SKM-1 treated with dmso at 0.1 percent for 144 hours (cell line): ENCODE results near the gene CCDC186.

Experiments used
- DNase-seq: peaks from one replicate; lab custom pipeline; 2025; ENCODE audit not compliant: unreplicated experiment; lab: John Stamatoyannopoulos, UW

Gene CCDC186

DNA sequence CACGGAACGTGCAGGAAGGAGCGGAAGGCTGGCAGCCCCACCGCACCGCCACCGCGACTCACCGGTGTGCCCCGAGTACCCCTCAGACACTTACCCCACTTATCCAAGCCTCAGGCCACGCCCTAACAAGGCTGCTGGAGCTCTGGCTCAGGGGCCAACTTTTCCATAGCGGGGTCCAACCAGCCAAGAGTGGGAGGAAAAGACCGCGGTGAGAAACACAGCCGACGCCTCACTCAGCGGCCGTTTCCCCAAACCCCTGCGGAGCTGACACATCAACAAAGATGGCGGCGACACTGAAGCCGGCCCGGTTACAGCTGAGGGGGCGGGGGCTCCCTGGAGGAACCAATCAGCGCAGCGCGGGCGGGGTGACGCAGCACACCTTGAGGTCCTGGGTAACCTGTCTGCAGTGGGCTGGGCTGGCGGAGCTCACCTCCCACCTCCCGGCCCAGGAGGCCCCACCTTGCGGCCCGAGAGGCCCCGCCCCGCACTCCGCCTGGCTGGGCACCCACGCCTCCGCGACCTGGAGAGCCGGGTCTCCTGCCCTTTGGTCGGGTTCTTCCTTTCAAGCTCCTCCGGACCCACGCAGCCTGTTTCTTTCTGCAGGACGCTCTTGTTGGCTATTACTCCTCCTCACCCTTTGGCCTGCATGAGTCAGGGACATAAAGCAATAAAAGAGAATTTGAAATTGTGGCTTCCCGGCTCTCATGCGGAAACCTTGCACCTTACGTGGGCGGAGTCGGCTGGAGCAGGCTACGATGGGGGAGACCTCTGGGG lies at the start of gene CCDC186:
CCDC186 (minus strand) TSS at position 283 of the 774 bp plus-strand sequence. CDS start 10,935 bp downstream, outside the sequence.
- peak; percentile 89 for DNase-seq

DNA sequence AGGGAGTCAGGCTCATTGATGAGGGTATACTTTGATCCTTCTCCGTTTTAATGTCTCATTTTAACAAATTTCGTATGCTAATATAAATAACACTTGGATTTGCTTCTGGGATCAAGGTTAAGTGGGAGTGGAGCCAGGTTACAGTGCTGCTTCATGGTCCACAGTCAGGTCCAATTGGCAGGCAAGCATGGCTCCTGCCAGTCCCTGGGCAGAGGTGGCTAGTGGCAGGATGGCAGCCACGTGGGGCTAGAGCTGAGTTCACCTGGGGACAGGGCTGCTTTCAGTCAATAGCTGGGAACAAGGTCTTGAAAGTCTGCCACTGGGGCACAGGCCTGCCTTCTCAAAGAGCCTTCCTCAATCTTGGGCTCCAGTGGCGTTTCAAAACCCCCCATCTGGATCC lies 49.1 kb upstream of the CCDC186 start:
- no peak for DNase-seq

DNA sequence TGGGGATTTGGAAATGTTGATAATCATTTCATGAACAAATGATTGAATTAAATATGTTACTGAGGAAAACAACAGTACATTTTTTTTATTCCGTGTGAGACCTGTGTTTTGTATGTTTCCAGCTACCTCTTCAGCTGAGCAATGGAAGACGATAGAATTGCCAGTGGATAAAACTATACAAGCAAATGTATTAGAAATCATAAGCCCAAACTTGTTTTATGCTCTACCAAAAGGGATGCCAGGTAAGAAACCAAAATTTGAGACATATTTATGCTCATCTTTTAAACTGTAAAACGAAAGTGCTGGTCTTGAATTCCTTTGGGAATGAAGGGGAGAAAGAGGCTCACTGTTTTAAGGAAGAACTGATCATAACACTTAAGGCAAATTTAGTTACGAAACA lies 47.2 kb upstream of the CCDC186 start:
- no peak for DNase-seq

DNA sequence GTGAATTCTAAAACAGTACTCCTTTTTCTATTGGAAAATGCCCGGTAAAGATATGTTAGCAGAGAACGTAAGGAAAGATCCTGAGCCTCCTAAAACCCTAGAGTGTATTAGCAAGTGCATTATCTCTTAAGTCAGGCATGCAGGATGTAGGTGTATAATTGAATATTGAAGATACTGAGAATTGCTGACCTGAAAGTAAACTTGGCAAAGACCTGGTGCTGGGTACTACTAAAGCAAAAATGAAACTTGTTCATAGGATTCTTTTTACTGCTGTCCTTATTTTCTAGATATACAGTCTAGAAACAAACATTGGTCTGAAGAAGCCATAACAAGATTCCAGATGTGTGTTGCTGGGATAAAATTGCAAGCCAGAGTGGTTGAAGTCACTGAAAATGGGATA lies 46.3 kb upstream of the CCDC186 start:
- DNase-seq = no peak

DNA sequence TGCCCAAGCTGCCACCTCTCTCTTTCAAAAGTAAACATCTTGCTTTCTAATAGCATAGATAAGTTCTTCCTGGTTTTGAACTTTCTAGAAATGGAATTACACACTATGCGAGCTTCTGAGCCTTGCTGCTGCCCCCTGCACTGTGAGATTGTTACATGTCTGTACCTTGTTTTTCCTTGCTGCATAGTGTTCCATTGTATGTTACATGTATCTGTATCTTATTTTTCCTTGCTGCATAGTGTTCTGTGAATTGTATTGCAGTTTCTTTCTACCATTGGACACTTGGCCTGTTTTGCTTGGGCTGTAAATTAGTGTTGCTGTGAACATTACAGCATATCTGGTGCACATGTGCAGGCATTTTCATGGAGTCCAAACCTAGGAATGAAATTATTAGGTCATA lies 41.0 kb upstream of the CCDC186 start:
- DNase-seq = no peak

DNA sequence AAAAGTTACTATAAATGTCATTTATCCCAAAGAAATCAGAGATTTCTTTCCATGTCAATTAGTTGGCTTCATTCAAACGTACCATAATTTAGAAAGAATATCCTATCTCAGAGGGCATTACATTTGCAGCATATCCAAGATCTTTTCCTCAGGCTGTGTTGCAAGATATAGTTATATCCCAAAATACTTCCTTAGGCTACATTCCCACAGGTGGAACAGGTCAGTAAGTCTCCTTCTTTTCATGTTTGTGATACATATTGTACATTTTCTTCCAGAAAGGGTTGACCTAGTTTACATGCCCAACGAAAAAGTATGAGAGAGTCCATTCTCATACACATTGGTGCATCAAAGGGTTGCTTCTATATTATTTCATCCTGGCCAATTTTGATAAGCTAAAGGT lies 38.1 kb upstream of the CCDC186 start:
- no peak for DNase-seq

DNA sequence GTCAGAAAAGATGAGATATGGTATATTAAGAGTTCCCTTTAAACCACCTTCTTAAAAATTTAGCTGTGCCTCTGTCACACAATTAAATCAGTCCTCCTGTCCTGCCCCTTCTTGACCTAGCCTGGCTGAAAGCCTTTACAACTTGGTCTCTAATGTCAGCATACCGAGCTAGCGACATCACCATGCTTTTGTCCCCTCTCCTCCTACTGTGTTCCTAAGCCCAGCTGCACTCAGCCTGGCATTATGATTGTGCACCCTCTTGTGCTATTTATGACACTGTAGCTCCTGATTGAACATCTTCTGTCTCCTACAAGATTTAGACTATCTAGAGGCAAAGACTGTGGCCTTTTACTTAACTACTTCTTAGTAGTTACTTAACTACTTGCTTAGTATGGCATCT lies 34.3 kb upstream of the CCDC186 start:
- no peak for DNase-seq

DNA sequence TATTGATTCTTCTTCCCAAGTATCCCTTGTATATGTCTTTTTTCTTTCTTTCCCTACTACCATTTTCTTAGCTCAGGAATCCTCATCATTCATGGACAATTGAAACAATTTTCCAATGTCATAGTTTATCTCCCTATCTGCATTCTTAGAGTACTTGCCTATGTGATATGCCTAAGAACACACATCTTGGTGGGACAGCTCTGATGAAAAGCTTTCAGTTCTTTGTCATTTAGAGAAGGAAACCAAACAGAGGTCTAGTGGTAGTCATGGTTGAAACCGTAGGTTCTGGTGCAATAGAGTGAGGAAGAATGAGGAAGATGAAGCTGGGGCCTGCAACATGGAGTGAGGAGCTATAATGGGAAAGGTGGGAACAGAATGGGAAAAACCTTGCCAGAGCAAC lies 33.3 kb upstream of the CCDC186 start:
- peak; percentile 44 for DNase-seq

DNA sequence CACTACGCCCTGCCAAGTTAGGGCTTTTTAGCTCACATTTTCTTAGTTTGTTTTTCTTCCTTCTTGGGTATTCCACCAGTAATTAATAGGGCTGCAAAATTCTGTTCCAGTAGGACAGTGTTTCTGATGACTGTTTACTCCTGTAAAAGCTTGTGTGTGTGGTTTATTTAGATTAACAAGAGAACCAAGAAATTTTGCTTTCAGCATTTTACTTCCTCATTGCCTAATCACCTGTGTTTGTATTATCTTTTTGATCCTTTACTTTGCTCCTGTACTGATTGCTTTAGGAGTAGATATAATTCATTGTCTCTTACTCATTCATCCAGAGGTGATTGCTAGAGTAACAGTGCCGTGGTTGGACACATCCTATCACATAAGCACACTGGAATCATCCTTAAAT lies 32.9 kb upstream of the CCDC186 start:
- no peak for DNase-seq

DNA sequence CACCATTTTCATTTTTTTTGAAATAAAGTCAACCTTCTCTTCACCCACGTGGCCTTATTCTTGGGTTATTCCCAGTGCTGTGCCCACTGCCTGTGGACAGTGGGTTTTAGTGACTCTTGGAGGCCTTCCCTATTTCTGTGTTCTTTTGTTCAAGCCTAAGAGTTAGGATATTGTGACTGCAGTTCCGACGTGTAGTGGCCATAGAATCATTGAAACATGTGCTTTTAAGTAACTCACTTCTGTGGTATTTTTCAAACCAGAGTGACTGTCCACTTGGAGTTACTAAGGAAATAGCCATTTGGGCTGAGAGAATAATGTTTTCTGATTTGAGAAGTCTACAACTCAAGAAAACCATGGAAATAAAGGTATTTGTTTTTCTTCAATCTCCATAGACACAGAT lies 28.8 kb upstream of the CCDC186 start:
- no peak for DNase-seq

DNA sequence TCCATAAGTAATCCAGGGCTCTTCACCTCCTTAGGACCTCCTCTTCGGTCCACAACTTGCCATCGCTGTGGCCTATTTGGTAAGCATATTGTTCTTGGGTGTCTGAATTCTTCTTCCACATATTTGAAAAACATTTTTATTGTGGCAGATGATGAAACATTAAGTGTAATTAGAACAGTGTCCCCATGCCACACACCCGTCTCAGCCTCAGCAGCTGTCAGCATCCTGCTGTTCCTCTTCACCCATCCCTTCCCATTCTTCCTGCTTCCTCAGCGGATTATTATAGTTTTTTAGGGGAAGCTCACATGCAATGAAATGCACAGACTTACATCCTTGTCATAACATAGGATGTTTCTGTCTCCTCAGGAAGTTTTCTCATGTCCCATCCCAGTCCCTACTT lies 25.2 kb upstream of the CCDC186 start:
- DNase-seq = no peak

DNA sequence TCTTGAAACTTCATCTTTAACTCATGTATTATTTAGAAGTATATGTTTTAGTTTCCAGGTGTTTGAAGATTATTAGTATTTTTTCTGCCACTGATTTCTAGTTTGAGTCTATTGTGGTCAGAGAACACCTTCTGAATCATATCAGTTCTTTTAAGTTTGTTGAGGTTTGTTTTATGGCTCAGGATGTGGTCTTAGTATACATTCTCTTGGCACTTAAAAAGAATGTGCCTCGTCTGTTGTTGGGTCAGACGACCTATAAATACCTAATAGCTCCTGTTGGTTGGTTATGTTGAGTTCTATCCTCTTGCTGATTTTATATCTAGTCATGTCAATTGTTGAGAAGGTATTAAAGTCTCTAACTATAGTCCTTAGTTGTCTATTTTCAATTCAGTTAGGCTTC lies 21.1 kb upstream of the CCDC186 start:
- DNase-seq = no peak

DNA sequence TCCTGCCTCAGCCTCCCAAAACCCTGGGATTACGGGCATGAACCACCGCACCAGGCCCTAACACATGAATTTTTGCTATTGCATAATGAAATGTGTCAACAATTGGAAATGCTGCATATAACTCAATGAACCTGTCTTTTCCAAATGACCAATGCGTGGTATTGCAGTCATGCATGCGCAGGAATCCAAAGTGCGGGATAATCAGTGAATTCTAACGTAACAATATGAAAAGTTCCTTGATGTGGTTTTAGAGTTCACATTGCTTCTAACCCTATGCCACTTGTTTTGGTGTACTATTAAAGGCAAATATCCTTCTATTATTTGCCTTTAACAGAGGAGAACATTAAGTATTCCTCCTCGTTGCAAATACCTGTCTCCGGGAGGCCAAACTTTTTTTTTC lies 15.7 kb upstream of the CCDC186 start:
- no peak for DNase-seq

DNA sequence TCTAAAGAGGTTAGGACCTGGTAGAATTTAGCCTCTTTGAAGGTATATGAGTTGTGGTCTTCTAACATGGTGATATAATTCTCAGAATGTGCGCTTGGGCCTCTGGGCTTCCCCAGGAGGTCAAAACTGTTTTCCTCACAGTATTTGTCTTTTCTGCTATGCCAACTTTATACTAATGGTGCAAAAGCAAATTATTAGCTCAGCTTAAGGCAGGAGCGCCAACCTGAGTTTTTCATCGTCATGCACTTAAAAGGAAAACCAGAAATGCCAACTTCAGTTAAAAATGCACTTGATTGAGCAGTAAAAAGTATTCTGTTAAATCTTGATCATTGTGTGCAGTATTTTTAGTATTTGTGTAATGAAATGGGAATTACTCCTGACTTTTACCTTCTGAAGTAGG lies 14.9 kb upstream of the CCDC186 start:
- DNase-seq = no peak

DNA sequence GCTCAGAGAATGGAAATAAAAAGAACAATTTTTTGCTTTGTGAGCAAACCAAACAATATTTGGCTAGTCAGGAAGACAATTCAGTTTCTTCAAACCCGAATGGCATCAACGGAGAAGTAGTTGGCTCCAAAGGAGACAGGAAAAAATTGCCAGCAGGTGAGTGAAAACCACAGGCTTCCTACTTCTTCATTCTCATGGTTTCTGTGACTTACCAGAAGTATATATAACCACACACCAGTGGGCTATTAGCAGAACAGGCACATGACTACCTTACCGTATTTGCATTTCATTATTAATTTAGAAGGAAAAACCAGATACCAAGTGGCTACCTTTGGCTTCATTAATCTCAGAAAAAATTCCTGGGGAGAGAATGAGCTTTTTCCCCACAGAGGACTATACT lies 14.0 kb upstream of the CCDC186 start:
- DNase-seq = no peak

DNA sequence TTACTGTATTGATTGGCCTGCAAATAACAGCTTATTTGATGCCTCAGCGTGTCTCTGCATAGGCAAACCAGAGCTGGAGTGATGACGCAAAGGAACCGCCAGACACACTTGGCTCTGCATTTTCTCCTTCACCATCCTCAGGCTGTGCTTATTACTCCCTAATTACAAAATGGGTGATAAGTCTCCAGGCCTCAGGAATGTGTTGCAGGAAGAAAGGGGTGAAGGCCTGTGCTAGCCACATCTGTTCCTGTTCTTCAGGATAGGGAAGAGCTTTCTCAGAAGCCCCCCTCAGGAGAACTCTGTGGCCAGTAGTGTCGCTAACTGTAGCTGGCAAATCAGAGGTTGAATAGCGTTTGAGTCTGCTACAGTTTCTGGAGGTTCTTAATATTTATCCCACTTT lies 10.3 kb upstream of the CCDC186 start:
- no peak for DNase-seq

DNA sequence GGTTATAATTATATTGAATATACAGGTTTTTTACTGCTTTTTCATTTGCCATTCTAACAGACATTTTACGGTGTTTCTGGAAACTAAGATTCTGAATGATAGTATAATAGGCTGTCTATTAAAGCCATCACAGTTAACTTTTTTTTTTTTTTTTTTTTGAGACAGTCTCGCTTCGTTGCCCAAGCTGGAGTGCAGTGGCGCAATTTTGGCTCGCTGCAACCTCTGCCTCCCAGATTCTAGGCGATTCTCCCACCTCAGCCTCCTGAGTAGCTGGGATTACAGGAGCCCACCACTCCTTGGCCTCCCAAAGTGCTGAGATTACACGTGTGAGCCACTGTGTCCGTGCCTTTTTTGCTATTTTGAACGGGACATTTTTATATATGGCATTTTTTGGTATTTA lies 9.6 kb upstream of the CCDC186 start:
- DNase-seq = no peak

DNA sequence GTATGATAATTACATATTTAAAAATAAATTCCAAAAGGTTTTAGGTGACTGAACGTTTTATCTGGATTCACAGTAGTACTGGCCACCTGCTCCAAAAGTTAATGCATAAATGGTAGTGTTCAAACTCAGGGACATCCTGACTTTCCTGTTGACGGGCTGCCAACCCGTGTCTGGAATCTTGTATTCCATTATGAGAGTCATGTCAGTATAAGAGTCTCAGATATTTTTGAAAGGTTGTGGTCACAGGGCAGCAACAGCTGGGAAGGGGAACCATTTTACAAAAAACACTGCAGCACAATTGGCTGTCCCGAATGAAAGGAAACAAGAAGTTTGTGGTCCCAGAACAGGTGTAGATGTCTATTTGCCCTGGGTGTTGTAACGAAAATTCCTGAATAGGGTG lies 8.0 kb upstream of the CCDC186 start:
- DNase-seq = no peak

DNA sequence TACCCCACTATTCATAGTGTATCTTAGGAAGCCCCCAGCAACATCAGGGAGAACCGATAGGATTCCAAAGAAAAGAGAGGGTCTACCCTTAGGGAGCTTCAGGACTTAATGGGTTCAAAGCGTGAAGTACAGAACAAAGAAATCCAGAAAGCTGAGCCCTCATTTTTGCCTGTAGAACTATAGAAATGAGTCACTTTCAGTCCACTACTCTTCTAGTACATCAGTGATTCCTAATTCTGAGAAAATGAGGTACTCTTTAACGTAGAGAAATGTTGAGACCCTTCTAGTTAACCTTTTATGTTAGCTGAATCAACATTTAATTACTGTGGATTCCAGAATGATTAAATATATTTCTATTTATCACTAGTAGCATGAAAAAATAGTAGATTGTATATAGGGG lies 6.9 kb upstream of the CCDC186 start:
- no peak for DNase-seq

DNA sequence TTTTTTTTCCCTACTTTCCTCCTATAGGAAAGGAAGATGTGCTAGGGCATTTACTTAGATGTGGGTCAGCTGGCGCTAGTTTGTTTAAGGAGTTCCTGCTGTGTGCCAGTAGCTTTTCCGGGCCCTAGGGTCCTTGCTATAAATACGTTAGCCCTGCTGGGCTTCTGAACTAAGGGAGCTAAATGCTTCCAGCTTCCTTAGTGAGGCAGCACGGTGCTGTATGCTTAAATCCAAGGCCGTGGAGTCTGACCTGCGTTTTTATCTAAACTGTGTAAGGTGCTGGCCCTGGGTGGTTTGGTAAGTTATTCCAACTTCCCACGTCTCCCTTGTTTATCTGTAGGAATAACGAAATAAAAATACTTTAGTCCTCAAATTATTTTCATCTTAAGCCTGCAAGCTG lies 5.7 kb upstream of the CCDC186 start:
- no peak for DNase-seq

DNA sequence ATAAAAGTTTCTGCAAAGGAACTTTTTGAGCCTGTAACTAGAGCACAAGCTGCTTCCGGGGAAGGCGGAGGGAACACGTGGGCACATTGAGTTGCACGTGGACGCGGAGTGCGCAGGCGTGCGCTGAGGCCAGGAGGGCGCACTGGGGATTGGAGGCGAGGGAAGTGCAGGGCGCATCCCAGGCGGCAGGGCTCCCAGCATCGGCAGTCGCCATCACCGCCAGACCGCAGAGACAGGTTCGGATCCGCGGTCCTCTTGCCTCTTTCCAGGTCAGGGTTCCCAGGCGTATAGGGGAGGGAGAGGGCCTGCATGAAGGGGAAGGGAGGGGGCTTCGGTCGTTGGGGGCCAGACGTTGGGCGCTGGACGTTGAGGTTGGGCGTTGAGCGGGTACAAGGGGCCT lies 5.1 kb upstream of the CCDC186 start, which contains the start of gene TDRD1:
TDRD1 (plus strand) TSS at position 206 of the 400 bp plus-strand sequence. CDS start 8,479 bp downstream, outside the sequence.
- DNase-seq = no peak

DNA sequence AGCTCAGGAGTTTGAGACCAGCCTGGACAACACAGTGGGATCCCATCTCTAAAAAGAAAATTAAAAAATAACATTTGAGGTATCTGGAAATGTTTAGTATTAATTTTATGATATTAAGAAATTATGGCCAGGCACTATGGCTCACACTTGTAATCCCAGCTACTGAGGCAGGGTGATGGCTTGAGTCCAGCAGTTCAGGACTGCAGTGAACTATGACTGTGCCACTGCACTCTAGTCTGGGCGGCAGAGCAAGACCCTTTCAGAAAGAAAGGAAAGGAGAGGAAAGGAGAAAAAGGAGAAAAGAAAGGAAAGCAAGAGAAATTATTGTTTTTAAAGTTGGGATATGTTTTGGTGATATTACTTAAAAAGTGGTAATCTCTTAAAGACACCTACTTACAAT lies 2.5 kb upstream of the CCDC186 start:
- no peak for DNase-seq

DNA sequence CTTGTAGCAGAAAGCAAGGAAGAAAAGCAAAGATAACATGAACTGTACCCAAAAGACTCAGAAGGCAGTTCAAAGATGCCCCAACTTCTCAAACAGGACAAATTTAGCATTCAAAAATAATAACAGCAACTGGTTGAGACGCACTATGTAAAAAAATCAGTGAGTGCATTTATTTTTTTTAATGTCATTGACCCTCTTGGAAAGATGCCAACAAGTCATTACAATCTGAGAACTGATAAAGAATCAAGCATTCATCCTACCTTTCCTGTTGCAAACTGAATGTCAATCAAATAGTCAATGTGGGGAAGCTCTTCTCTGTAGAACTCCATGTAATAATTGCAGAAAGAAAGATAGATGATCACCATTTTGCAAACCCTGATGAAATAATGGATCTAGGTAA lies 1.7 kb upstream of the CCDC186 start:
- no peak for DNase-seq
